ENCODE measurements around the gene GATD1. TPM values are rescaled to one million over a fixed set of nuclear protein-coding genes. Genes with fewer than 3 reads are reported as not detected.
A peak's percentile ranks its signal among the peaks of the same experiment; 100 is the strongest.

Gene GATD1
- total and polyA plus RNA-seq, 9 of the 15 experiments (the other 6 are each of a cell fraction or from before 2014, with no cell fraction given) = 2.8 to 144 (median 36.9) TPM

DNA sequence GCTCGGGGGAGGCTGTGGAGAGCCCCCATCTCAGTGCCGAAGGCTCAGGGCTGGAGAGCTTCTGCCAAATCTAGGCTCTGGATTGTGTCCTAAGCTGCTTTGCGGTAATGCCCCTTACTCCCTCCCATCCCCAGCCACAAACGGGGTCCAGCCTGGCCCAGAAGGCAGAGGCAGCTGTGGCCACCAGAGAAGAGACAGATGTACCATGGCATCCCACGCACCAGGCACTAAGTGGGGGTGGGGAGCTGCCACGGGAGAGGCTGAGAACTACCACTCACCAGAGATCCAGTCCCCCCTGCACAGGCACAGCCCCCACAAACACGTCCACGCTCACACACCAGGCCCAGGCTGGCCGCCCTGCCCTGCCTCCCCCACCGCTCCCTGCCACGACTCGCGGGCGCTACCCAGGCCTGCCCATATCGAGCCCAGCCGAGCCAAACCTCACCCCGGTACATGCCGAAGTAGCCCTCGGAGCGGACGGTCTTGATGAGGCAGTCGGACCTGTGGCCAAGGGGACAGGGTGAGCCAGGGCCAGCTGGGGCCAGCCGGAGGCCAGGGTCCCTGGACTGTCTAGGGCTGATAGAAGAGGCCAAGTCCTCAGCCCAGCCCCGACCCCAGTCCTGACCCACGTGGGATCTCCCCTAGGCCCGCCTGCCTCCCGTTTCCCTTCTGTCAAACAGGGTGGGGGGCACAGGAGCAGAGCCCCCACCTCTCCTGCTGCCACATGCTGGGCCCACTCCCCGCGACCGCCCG, 16.9 kb upstream of the GATD1 start (continued):
- TF ChIP-seq, protein P1, sequence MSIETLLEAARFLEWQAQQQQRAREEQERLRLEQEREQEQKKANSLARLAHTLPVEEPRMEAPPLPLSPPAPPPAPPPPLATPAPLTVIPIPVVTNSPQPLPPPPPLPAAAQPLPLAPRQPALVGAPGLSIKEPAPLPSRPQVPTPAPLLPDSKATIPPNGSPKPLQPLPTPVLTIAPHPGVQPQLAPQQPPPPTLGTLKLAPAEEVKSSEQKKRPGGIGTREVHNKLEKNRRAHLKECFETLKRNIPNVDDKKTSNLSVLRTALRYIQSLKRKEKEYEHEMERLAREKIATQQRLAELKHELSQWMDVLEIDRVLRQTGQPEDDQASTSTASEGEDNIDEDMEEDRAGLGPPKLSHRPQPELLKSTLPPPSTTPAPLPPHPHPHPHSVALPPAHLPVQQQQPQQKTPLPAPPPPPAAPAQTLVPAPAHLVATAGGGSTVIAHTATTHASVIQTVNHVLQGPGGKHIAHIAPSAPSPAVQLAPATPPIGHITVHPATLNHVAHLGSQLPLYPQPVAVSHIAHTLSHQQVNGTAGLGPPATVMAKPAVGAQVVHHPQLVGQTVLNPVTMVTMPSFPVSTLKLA (conservative IDR thresholded peaks at IDR 0.05) = no peak
- TF ChIP-seq BRCA1 (IDR thresholded peaks at IDR 0.05) = no peak
- no peak for TF ChIP-seq BRCA1 (CRISPR knock-in tag; IDR thresholded peaks at IDR 0.05)
- no peak for TF ChIP-seq CXXC5 (CRISPR knock-in tag; IDR thresholded peaks at IDR 0.05)
- no peak for TF ChIP-seq KDM4B (IDR thresholded peaks at IDR 0.05; ENCODE audit: borderline replicate concordance in 2 of 2, low read depth in 1 of 2)
- no peak for TF ChIP-seq PPARD (CRISPR knock-in tag; IDR thresholded peaks at IDR 0.05)
- TF ChIP-seq CREM (IDR thresholded peaks at IDR 0.05; ENCODE audit: low read depth) = no peak

DNA sequence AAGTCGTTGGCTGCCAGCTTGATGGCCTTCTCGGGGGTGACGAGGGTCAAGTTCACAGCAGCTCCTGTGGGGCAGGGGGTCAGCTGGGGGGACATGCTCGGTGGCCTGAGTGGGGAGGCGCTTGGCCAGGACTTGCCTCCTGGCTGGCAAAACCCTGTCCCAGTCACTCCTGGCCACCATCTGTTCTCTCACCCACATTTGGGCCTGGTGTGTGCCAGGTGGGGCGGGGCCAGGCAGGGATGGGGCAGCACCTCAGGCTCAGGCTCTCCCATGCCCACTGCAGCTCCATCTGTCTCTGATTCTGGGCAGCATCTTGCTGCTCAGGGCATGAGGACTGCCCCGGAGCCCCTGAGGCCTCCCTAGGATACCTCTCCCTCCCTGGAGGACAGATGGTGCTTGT, 16.3 kb upstream of the GATD1 start:
- WGBS (ENCODE audit: insufficient coverage, low coverage, missing lambda C conversion rate) = 94% methylated on average over 7 of the region's 7 CpGs
- in situ Hi-C loops (cut with MboI) (no loop called here), intact Hi-C loops (cut with micrococcal nuclease) (loop anchor here (10.0 kb wide), 1 partner anchor 229 kb away; the partner anchor contains the start of genes LMNTD2 and RASSF7)
- Histone ChIP-seq H3K4me1 (replicated peaks in 1 of 2; ENCODE audit: control insufficient read depth in 2 of 2, insufficient read depth in 2 of 2, low read length in 2 of 2) (peaks cover 7 to 89% of the 10 kb centered on the region in 2 experiments), H2AFZ (ENCODE audit: low read depth, low read length) (no peak overlapping the region), H3K4me2 (ENCODE audit: insufficient read depth, low read length) (no peak overlapping the region), H3K9me1 (ENCODE audit: control insufficient read depth, insufficient read depth, low read length) (peaks cover 3% of the 10 kb centered on the region), H4K20me1 (replicated peaks; ENCODE audit: control insufficient read depth, insufficient read depth, low read length) (no peaks in the 10 kb centered on the region), H3K9ac (ENCODE audit: insufficient read depth in 1 of 2, low read depth in 2 of 2, low read length in 2 of 2) (peak overlapping the region in 1 of 2 experiments; percentile 95; a peak in 1 of 4 replicates), H3K9me3 (replicated peaks; ENCODE audit: control insufficient read depth, insufficient read depth, low read depth, low read length) (no peaks in the 10 kb centered on the region), H3K27ac (ENCODE audit: extremely low read depth, low read depth, low read length) (no peak overlapping the region), H3K27me3 (ENCODE audit: control insufficient read depth in 2 of 2, insufficient read depth in 2 of 2, low read length in 2 of 2) (no peaks in the 10 kb centered on the region), H3K79me2 (ENCODE audit: control insufficient read depth, insufficient read depth, low read length) (peaks cover 26% of the 10 kb centered on the region), H3K36me3 (ENCODE audit: control insufficient read depth, insufficient read depth, low read length) (peaks cover 31% of the 10 kb centered on the region; the same call in 1 of the 3 replicates), H3K4me3 (no peak overlapping the region)
- no TSS peak for BruUV-seq (replicated peaks)
- ChIA-PET POLR2A (interaction anchor here (0.6 to 1.3 kb wide), 6 partner anchors 10 to 53 kb away, joined by 3 to 4 read pairs (median 3); partner anchors contain the start of genes PIDD1, RPLP2 and TALDO1), CTCF (ENCODE audit: low intra/inter-chr PET ratio) (no interaction called here)
- DNase-seq (ENCODE audit: extremely low read depth in 1 of 4, low spot score in 3 of 4) = no peak
- no peak for FAIRE-seq
- ATAC-seq = no peak
- no peak for TF ChIP-seq TRIM28 (IDR thresholded peaks at IDR 0.05)
- TF ChIP-seq, protein P1 (conservative IDR thresholded peaks at IDR 0.05) = no peak
- TF ChIP-seq ZBED1 (IDR thresholded peaks at IDR 0.05) = no peak
- no peak for TF ChIP-seq EZH2 (IDR thresholded peaks at IDR 0.05; ENCODE audit: borderline replicate concordance, low read depth, low read length)
- TF ChIP-seq NELFE (IDR thresholded peaks at IDR 0.05; ENCODE audit: insufficient read depth, insufficient read length) = no peak
- no peak for TF ChIP-seq TRIM24 (IDR thresholded peaks at IDR 0.05)
- no peak for TF ChIP-seq ZNF311 (CRISPR knock-in tag; IDR thresholded peaks at IDR 0.05)
- TF ChIP-seq, protein P2, sequence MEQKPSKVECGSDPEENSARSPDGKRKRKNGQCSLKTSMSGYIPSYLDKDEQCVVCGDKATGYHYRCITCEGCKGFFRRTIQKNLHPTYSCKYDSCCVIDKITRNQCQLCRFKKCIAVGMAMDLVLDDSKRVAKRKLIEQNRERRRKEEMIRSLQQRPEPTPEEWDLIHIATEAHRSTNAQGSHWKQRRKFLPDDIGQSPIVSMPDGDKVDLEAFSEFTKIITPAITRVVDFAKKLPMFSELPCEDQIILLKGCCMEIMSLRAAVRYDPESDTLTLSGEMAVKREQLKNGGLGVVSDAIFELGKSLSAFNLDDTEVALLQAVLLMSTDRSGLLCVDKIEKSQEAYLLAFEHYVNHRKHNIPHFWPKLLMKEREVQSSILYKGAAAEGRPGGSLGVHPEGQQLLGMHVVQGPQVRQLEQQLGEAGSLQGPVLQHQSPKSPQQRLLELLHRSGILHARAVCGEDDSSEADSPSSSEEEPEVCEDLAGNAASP (IDR thresholded peaks at IDR 0.05) = no peak
- no peak for TF ChIP-seq TCF7L2 (IDR thresholded peaks at IDR 0.05; ENCODE audit: low read depth, low read length)
- TF ChIP-seq, protein P3, sequence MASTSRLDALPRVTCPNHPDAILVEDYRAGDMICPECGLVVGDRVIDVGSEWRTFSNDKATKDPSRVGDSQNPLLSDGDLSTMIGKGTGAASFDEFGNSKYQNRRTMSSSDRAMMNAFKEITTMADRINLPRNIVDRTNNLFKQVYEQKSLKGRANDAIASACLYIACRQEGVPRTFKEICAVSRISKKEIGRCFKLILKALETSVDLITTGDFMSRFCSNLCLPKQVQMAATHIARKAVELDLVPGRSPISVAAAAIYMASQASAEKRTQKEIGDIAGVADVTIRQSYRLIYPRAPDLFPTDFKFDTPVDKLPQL (IDR thresholded peaks at IDR 0.05; ENCODE audit: extremely low read depth, insufficient read length) = no peak

Data from K562 (cell line).